Measurements from ENCODE around the gene ABCD1. TPM values are rescaled to one million over a fixed set of nuclear protein-coding genes. Genes with fewer than 3 reads are reported as not detected.

Gene ABCD1
- total RNA-seq, 1 experiment from 2014 or later, result 86.6 TPM

DNA sequence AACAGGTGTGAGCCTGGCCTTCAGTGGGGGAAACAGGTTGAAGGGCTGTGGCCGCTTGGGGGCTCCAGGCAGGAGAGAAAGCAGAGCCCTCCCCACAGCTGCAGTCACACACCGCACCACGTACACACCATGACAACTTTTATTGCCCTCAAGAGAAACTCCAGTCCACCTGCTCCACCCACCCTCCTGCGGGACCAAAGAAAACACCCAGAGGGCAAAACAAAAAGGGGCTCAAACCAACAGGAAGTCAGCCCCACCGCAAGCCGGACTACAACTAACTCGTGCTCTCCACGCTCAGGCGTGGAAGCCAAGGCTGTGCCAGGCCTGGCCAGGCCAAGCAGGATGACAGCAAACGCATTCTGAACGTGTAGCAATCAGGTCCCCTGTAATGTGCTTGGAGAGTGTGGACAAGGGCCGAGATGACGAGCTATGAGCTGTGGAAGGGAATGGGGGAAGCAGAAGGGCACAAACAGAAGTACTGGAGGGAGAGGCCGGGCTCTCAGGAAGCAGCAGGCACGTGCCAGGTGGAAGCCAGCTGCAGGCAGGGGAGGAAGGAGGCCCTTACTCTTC, 24.2 kb upstream of the ABCD1 start:
- Histone ChIP-seq H3K4me3 (ENCODE audit: low read depth in 2 of 2, low read length in 2 of 2) (no peak overlapping the region), H3K27me3 (ENCODE audit: control insufficient read depth, insufficient read depth, low read length) (no peaks in the 10 kb centered on the region), H3K4me1 (ENCODE audit: control insufficient read depth, insufficient read depth, low read length) (no peaks in the 10 kb centered on the region), H3K9me3 (ENCODE audit: control insufficient read depth, insufficient read depth, low read depth, low read length) (no peaks in the 10 kb centered on the region), H3K27ac (ENCODE audit: low read length) (no peak overlapping the region), H3K36me3 (ENCODE audit: control insufficient read depth, insufficient read depth, low read length) (no peaks in the 10 kb centered on the region; the same call in 1 of the 2 replicates)
- in situ Hi-C loops (cut with HindIII; ENCODE audit: low pct_unique_long_range_greater_than_20kb, low sequenced_read_pairs) (no loop called here), intact Hi-C loops (cut with micrococcal nuclease; ENCODE audit: unreplicated experiment) (no loop called here)
- ChIA-PET CTCF (no interaction called here), POLR2A (interaction anchor here (0.7 kb wide), 1 partner anchor 133 kb away, joined by 5 read pairs; no protein-coding TSS in a partner anchor)
- DNase-seq (ENCODE audit: low read depth, low spot score) (no peak), ATAC-seq (no peak)
- TF ChIP-seq POLR2AphosphoS5 (IDR thresholded peaks at IDR 0.05; ENCODE audit: low read depth, low read length), result no peak
- no peak for TF ChIP-seq CTCF (IDR thresholded peaks at IDR 0.05)
- TF ChIP-seq REST (IDR thresholded peaks at IDR 0.05; ENCODE audit: insufficient read depth in 1 of 2, low read depth in 2 of 2, low read length in 1 of 2), result no peak
- no peak for TF ChIP-seq SIN3A (IDR thresholded peaks at IDR 0.05; ENCODE audit: borderline replicate concordance, insufficient read depth, low read depth, low read length)
- TF ChIP-seq TCF7L2 (IDR thresholded peaks at IDR 0.05; ENCODE audit: low read depth, low read length), result no peak
- no TSS peak for BruUV-seq (replicated peaks)

- ATAC-seq (no peak), DNase-seq (ENCODE audit: low read depth, low spot score) (no peak)
- in situ Hi-C loops (cut with HindIII; ENCODE audit: low pct_unique_long_range_greater_than_20kb, low sequenced_read_pairs) (no loop called here), intact Hi-C loops (cut with micrococcal nuclease; ENCODE audit: unreplicated experiment) (no loop called here)
- H3K4me1 ChIP-seq (ENCODE audit: control insufficient read depth, insufficient read depth, low read length), result no peaks in the 10 kb centered on the region
- BruUV-seq (replicated peaks), result no TSS peak
- TF ChIP-seq REST (IDR thresholded peaks at IDR 0.05; ENCODE audit: insufficient read depth in 1 of 2, low read depth in 2 of 2, low read length in 1 of 2), result no peak
- TF ChIP-seq POLR2AphosphoS5 (IDR thresholded peaks at IDR 0.05; ENCODE audit: low read depth, low read length), result no peak
- no peak for TF ChIP-seq CTCF (IDR thresholded peaks at IDR 0.05)
- TF ChIP-seq TCF7L2 (IDR thresholded peaks at IDR 0.05; ENCODE audit: low read depth, low read length), result no peak
- TF ChIP-seq SIN3A (IDR thresholded peaks at IDR 0.05; ENCODE audit: borderline replicate concordance, insufficient read depth, low read depth, low read length), result no peak
- no peaks in the 10 kb centered on the region for H3K27me3 ChIP-seq (ENCODE audit: control insufficient read depth, insufficient read depth, low read length)
- ChIA-PET POLR2A (no interaction called here), CTCF (no interaction called here)
- H3K27ac ChIP-seq (ENCODE audit: low read length), result no peak overlapping the region
- no peaks in the 10 kb centered on the region; the same call in 1 of the 2 replicates for H3K36me3 ChIP-seq (ENCODE audit: control insufficient read depth, insufficient read depth, low read length)
- no peak overlapping the region for H3K4me3 ChIP-seq (ENCODE audit: low read depth in 2 of 2, low read length in 2 of 2)
- H3K9me3 ChIP-seq (ENCODE audit: control insufficient read depth, insufficient read depth, low read depth, low read length), result no peaks in the 10 kb centered on the region
Measured at GRCh38 chrX:153700967-153701366, 23.7 kb upstream of the ABCD1 start.

All from Panc1 (cell line).